Thoracic aorta (tissue), 2 donors: Measurements from ENCODE around the gene TNFRSF6B. TPM values are rescaled to one million over a fixed set of nuclear protein-coding genes. Genes with fewer than 3 reads are reported as not detected.

Source experiments
- ATAC-seq: fragments of 150-250 bp; one replicate; pipeline ENCODE4 v1.8.0; 2017; ENCODE audit warnings: low read depth; ENCODE audit not compliant: insufficient number of reproducible peaks, low FRiP score
- DNase-seq: peaks from one replicate; pipeline ENCODE4 v3.0.0-alpha.2; 2020; ENCODE audit warnings: low spot score
- H3K27ac ChIP-seq, 2 donors: fragments of 200-600 bp; sonication (generic); 1 replicate in 1 of 2; 2 replicates in 1 of 2; pipeline ENCODE4 v1.5.1; 2016; ENCODE audit warnings: mild to moderate bottlenecking in 2 of 2, moderate library complexity in 2 of 2
- H3K27me3 ChIP-seq: fragments of 200-600 bp; sonication (generic); replicated peaks from 2 replicates; pipeline ENCODE4 v1.6.0; 2016; ENCODE audit warnings: mild to moderate bottlenecking; ENCODE audit not compliant: insufficient read depth
- H3K36me3 ChIP-seq: fragments of 200-600 bp; sonication (generic); one replicate; pipeline ENCODE4 v1.5.1; 2016
- H3K4me1 ChIP-seq, 2 donors: fragments of 200-600 bp; sonication (generic); 1 replicate in 1 of 2; 2 replicates in 1 of 2; pipeline versions ENCODE4 v1.5.1 to v1.6.0; 2016; ENCODE audit warnings: low read depth in 2 of 2, mild to moderate bottlenecking in 1 of 2; ENCODE audit not compliant: control insufficient read depth in 1 of 2
- H3K4me3 ChIP-seq: fragments of 200-600 bp; sonication (generic); 2 replicates; pipeline ENCODE4 v1.5.1; 2016; ENCODE audit warnings: mild to moderate bottlenecking
- H3K9me3 ChIP-seq: fragments of 200-600 bp; sonication (generic); 2 replicates; pipeline ENCODE4 v1.5.1; 2016
- total RNA-seq, 2 donors: library from RNA; depleted of rRNA; stranded (reverse); fragments of >200 nt; gene quantifications; one replicate each; pipeline versions ENCODE4 v1.1.0 to v1.2.3, GENCODE V29; 2016
- TF ChIP-seq, protein P1 (sequence below): fragments of 200-600 bp; sonication (generic); IDR thresholded peaks from one replicate; pipeline ENCODE4 v1.5.1; 2019; ENCODE audit warnings: antibody characterized with exemption

TNFRSF6B gene
- total RNA-seq, 2 donors from 2014 or later, result 32.9 to 98.9 TPM

DNA sequence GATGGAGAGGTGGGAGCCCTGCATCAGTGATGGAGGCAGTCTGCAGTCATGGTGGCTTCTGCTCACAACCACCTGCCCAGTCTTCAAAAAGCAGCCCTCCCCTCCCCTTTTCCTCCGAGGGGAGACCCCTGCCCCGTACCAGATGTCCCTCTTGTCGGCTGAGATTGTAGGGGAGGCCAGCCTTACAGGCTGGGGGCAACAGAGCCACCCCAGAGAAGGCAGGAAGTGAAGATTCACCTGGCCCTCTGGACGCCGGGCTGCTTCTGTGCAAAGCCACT lies 4.5 kb downstream of the TNFRSF6B start:
- TF ChIP-seq, protein P1, sequence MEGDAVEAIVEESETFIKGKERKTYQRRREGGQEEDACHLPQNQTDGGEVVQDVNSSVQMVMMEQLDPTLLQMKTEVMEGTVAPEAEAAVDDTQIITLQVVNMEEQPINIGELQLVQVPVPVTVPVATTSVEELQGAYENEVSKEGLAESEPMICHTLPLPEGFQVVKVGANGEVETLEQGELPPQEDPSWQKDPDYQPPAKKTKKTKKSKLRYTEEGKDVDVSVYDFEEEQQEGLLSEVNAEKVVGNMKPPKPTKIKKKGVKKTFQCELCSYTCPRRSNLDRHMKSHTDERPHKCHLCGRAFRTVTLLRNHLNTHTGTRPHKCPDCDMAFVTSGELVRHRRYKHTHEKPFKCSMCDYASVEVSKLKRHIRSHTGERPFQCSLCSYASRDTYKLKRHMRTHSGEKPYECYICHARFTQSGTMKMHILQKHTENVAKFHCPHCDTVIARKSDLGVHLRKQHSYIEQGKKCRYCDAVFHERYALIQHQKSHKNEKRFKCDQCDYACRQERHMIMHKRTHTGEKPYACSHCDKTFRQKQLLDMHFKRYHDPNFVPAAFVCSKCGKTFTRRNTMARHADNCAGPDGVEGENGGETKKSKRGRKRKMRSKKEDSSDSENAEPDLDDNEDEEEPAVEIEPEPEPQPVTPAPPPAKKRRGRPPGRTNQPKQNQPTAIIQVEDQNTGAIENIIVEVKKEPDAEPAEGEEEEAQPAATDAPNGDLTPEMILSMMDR, result no peak
- ATAC-seq (no peak), DNase-seq (no peak)
- Histone ChIP-seq H3K9me3 (no peaks in the 10 kb centered on the region), H3K4me3 (no peak overlapping the region), H3K27ac (no peak overlapping the region), H3K4me1 (peaks cover 25 to 42% of the 10 kb centered on the region in 2 donors), H3K36me3 (peaks cover 23% of the 10 kb centered on the region), H3K27me3 (no peaks in the 10 kb centered on the region)

DNA sequence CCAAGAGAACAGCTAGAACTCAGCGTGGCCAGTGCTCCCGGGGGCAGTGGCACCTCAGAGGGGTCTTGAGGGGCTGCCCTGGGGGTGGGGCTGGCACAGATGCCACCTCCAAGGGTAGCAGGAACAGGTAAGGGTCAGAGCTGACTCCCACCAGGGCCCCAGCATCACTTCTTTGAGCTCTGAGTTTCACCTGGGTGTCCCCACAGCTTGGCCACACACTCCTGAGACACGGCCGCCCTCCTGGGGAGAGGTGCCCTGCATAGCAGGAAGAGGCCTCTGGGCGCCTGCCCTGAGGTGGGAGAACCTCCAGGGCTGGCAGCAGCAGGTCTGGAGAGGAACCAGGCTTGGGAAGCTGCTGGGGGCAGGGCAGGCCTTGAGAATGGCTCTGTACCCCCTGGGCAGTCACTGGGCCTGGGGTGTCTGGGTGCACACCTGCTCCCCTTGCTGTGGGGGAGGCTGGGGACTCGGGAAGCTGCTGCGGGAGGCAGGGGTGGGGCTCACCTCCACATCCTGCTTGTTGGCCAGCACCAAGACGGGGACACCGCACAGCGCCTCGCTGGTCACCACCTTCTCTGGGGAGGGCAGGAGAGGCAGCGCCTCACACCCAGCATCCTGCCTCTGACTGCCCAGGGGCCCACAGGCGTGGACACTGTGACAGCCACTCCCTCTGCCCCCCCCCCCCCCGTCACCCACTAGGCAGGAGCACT lies 5.0 kb downstream of the TNFRSF6B start:
- Histone ChIP-seq H3K36me3 (peaks cover 25% of the 10 kb centered on the region), H3K4me1 (peaks cover 30 to 42% of the 10 kb centered on the region in 2 donors), H3K9me3 (no peaks in the 10 kb centered on the region), H3K27ac (no peak overlapping the region), H3K27me3 (no peaks in the 10 kb centered on the region), H3K4me3 (no peak overlapping the region)
- ATAC-seq (no peak), DNase-seq (no peak)
- TF ChIP-seq, protein P1, result no peak

DNA sequence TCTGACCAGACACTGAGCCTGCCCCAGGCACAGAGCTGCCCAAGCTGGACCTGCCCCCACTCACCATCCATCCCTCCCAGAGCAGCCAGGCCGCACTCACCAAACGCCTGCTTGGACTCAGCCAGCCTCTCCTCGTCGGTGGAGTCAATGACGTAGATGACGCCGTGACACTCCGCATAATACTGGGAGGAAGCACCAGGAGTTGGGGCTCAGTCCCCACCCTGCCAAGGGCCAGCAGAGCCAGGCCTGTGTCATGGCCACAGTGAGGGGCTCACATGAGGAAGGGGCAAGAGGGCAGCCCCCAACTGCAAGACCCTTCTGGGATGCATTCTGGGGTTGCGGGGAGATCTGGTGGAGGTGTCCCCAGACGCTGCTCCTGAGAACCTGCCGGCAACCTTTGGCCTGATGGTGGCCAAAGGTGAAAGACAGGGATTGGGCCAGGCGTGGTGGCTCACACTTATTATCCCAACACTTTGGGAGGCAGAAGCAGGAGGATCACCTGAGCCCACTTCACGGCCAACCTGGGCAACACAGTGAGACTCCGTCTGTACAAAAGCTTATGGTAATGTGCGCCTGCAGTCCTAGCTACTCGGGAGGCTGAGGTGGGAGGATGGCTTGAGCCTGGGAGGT lies 5.7 kb downstream of the TNFRSF6B start:
- ATAC-seq (no peak), DNase-seq (no peak)
- Histone ChIP-seq H3K27me3 (no peaks in the 10 kb centered on the region), H3K36me3 (peaks cover 25% of the 10 kb centered on the region), H3K4me1 (peaks cover 31 to 42% of the 10 kb centered on the region in 2 donors), H3K27ac (no peak overlapping the region), H3K9me3 (no peaks in the 10 kb centered on the region), H3K4me3 (no peak overlapping the region)
- TF ChIP-seq, protein P1, result no peak

DNA sequence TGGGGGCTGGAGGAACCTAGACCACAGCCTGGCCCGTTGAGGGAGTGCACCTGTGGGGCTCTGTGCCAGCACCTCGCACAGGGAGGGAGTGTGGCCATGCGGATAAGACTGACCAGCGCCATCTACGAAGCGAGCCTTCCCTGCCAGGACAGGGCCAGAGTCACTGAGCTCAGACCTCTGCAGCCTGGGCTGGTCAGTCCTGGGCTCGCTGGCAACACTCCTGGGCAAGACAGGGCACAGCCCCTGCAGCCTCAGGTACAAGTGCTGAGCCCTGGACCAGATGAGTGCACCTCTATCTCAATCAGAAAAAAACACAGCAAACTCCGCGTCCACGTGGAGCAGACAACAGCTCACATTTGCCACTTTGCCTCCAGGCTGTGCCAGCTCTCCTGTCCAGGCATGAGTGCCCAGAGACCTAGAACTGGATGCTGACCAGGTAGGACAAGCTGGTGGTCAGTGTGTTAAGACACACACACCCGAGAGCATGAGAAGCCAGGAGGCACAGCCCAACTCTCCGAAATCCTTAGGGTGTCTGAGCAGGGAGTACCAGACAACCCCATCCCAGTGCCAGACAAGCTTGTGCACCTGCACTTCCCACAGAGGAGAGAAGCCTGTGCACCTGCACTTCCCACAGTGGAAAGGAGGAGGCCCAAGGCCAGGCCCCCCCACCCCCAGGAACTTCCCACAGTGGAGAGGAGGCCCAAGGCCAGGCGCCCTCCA lies 6.5 kb downstream of the TNFRSF6B start:
- no peak overlapping the region for H3K27ac ChIP-seq
- no peak for DNase-seq
- peaks cover 28 to 35% of the 10 kb centered on the region in 2 donors for H3K4me1 ChIP-seq
- H3K27me3 ChIP-seq, result no peaks in the 10 kb centered on the region
- TF ChIP-seq, protein P1, result no peak
- no peak overlapping the region for H3K4me3 ChIP-seq
- H3K9me3 ChIP-seq, result no peaks in the 10 kb centered on the region
- ATAC-seq, result no peak
- H3K36me3 ChIP-seq, result peaks cover 25% of the 10 kb centered on the region

DNA sequence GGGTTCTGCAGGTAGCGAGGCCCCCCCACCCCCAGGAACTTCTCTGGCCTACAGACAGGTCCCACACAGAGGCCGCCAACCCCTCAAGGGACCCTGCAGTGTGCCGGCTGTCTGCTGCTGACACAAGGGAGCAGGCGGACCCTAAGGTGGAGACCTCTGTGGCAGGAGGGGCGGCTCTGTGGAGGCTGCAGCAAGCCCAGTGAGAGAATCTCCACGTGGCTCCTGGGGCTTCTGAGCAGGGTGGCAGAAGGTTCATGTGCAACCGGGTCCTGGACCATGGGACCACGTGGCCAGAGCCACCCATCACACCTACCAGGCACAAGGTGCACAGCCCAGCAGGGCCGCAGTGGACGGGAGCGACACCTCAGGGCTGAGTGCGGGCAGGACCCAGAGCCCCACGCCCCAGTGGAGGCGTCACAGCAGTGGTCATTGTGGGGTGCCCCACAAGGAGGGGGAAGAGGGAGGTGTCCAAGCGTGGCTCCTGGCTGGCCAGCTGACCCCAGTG lies 7.1 kb downstream of the TNFRSF6B start:
- no peak for ATAC-seq
- TF ChIP-seq, protein P1, result no peak
- H3K36me3 ChIP-seq, result peaks cover 23% of the 10 kb centered on the region

More for the DNA sequence above, 7.1 kb downstream of the TNFRSF6B start:
- DNase-seq, result no peak
- Histone ChIP-seq H3K4me1 (peaks cover 24 to 31% of the 10 kb centered on the region in 2 donors), H3K9me3 (no peaks in the 10 kb centered on the region), H3K27ac (no peak overlapping the region), H3K4me3 (no peak overlapping the region), H3K27me3 (no peaks in the 10 kb centered on the region)
